Measurements from ENCODE around the gene HOXA10. TPM values are rescaled to one million over a fixed set of nuclear protein-coding genes. Genes with fewer than 3 reads are reported as not detected.
A peak's percentile ranks its signal among the peaks of the same experiment; 100 is the strongest.

HOXA10 gene
- total RNA-seq, 1 experiment from 2014 or later = 19.6 TPM

DNA sequence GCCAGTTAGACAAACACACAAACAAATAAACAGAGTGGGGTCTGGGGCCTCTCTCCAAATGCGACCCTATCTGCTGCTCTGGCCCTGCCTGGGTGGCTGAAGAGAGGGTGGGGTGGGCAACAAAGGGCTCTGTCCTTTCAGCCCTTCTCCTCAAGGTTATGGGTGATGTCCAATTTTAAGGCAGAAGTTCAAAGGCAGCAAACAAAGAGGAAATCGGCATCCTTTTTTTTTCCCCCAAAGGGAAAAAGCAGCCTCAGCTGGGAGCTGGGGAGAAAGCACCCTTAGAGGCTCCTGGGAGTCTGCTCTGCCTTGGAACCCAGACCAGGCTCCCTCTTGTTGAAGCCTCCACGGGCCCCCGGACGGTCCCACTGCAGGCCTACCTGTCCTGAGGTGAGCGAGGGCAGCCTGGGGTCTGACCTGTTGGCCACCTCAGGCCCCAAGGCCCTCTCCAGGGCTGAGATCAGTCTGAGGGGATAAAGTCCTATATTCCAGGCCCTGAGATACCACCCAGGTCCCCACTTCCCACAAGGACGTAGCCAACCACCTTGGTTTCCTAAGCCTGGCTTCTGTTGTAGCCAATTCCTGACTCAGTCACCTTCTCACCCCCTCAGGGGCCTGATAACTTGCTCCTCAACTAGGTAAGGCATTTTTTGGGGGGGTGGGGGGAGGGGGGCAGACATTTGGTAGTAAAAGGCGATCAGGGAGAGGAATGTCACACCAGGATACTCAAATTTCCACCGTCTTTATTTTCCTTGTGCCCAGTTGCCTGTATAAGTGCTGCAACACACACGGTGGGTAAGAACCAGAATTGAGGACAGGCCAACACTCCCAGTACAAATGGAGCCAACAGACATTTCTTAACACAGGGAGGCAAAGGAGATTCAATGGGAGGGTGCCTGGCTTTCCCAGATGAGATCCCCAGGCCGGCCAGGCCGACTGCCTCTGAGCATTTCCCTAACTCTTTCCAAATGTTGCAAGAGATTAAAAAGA lies 6.6 kb upstream of the HOXA10 start:
- H4K20me1 ChIP-seq (ENCODE audit: insufficient read depth) = no peaks in the 10 kb centered on the region
- POLR2A ChIA-PET = interaction anchor here (1.1 kb wide), 1 partner anchor 10 kb away, joined by 7 read pairs; no protein-coding TSS in a partner anchor
- TF ChIP-seq, protein P1, sequence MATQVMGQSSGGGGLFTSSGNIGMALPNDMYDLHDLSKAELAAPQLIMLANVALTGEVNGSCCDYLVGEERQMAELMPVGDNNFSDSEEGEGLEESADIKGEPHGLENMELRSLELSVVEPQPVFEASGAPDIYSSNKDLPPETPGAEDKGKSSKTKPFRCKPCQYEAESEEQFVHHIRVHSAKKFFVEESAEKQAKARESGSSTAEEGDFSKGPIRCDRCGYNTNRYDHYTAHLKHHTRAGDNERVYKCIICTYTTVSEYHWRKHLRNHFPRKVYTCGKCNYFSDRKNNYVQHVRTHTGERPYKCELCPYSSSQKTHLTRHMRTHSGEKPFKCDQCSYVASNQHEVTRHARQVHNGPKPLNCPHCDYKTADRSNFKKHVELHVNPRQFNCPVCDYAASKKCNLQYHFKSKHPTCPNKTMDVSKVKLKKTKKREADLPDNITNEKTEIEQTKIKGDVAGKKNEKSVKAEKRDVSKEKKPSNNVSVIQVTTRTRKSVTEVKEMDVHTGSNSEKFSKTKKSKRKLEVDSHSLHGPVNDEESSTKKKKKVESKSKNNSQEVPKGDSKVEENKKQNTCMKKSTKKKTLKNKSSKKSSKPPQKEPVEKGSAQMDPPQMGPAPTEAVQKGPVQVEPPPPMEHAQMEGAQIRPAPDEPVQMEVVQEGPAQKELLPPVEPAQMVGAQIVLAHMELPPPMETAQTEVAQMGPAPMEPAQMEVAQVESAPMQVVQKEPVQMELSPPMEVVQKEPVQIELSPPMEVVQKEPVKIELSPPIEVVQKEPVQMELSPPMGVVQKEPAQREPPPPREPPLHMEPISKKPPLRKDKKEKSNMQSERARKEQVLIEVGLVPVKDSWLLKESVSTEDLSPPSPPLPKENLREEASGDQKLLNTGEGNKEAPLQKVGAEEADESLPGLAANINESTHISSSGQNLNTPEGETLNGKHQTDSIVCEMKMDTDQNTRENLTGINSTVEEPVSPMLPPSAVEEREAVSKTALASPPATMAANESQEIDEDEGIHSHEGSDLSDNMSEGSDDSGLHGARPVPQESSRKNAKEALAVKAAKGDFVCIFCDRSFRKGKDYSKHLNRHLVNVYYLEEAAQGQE (IDR thresholded peaks at IDR 0.05; ENCODE audit: low read depth) = no peak
- TF ChIP-seq, protein P2, sequence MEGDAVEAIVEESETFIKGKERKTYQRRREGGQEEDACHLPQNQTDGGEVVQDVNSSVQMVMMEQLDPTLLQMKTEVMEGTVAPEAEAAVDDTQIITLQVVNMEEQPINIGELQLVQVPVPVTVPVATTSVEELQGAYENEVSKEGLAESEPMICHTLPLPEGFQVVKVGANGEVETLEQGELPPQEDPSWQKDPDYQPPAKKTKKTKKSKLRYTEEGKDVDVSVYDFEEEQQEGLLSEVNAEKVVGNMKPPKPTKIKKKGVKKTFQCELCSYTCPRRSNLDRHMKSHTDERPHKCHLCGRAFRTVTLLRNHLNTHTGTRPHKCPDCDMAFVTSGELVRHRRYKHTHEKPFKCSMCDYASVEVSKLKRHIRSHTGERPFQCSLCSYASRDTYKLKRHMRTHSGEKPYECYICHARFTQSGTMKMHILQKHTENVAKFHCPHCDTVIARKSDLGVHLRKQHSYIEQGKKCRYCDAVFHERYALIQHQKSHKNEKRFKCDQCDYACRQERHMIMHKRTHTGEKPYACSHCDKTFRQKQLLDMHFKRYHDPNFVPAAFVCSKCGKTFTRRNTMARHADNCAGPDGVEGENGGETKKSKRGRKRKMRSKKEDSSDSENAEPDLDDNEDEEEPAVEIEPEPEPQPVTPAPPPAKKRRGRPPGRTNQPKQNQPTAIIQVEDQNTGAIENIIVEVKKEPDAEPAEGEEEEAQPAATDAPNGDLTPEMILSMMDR (IDR thresholded peaks at IDR 0.05 in 2 of 3, conservative IDR thresholded peaks at IDR 0.05 in 1 of 3; ENCODE audit: borderline replicate concordance in 1 of 3, insufficient read depth in 1 of 3, low read depth in 2 of 3, low read length in 2 of 3) = no peak
- no peak for TF ChIP-seq ELF1 (IDR thresholded peaks at IDR 0.05; ENCODE audit: borderline replicate concordance, low read depth)
- TF ChIP-seq ZFX (IDR thresholded peaks at IDR 0.05) = no peak
- no peak for TF ChIP-seq ZNF274 (IDR thresholded peaks at IDR 0.05; ENCODE audit: low read depth, low read length)
- TF ChIP-seq, protein P3, sequence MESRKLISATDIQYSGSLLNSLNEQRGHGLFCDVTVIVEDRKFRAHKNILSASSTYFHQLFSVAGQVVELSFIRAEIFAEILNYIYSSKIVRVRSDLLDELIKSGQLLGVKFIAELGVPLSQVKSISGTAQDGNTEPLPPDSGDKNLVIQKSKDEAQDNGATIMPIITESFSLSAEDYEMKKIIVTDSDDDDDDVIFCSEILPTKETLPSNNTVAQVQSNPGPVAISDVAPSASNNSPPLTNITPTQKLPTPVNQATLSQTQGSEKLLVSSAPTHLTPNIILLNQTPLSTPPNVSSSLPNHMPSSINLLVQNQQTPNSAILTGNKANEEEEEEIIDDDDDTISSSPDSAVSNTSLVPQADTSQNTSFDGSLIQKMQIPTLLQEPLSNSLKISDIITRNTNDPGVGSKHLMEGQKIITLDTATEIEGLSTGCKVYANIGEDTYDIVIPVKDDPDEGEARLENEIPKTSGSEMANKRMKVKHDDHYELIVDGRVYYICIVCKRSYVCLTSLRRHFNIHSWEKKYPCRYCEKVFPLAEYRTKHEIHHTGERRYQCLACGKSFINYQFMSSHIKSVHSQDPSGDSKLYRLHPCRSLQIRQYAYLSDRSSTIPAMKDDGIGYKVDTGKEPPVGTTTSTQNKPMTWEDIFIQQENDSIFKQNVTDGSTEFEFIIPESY (IDR thresholded peaks at IDR 0.05; ENCODE audit: extremely low read depth, insufficient replicate concordance, low read length) = no peak
- TF ChIP-seq, protein P4, sequence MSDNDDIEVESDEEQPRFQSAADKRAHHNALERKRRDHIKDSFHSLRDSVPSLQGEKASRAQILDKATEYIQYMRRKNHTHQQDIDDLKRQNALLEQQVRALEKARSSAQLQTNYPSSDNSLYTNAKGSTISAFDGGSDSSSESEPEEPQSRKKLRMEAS (IDR thresholded peaks at IDR 0.05) = no peak
- TF ChIP-seq POLR2A (IDR thresholded peaks at IDR 0.05; ENCODE audit: borderline replicate concordance, extremely low read depth, insufficient read depth, insufficient read length) = no peak
- TF ChIP-seq YY1 (IDR thresholded peaks at IDR 0.05; ENCODE audit: extremely low read depth, insufficient replicate concordance, low read depth, low read length) = no peak
- TF ChIP-seq JUND (IDR thresholded peaks at IDR 0.05) = no peak
- TF ChIP-seq TCF7L2 (IDR thresholded peaks at IDR 0.05; ENCODE audit: borderline replicate concordance, extremely low read depth, insufficient read depth, insufficient read length) = no peak
- TF ChIP-seq POLR2AphosphoS5 (IDR thresholded peaks at IDR 0.05; ENCODE audit: low read depth, low read length) = no peak
- TF ChIP-seq EZH2phosphoT487 (IDR thresholded peaks at IDR 0.05; ENCODE audit: borderline replicate concordance) = no peak
- TF ChIP-seq SRF (IDR thresholded peaks at IDR 0.05; ENCODE audit: low read depth) = no peak
- no peak for TF ChIP-seq EZH2 (IDR thresholded peaks at IDR 0.05)
- TF ChIP-seq CBX3 (IDR thresholded peaks at IDR 0.05; ENCODE audit: low read depth) = no peak
- no peak for TF ChIP-seq CEBPB (IDR thresholded peaks at IDR 0.05; ENCODE audit: low read depth)
- no peak for TF ChIP-seq EGR1 (IDR thresholded peaks at IDR 0.05; ENCODE audit: low read depth)

More for the DNA sequence above, 6.6 kb upstream of the HOXA10 start:
- peak overlapping the region; percentile 65 for H3K9ac ChIP-seq (ENCODE audit: low read length)
- CTCF ChIA-PET = interaction anchor here (0.6 to 2.5 kb wide), 18 partner anchors 9 to 876 kb away, joined by 3 to 32 read pairs (median 4); partner anchors contain the start of gene HOXA13
- no peaks in the 10 kb centered on the region for H3K9me3 ChIP-seq (ENCODE audit: control insufficient read depth in 1 of 2, insufficient read depth in 1 of 2, low read depth in 1 of 2, low read length in 2 of 2)
- peak overlapping the region; percentile 38; the same call in 1 of the 2 replicates for H3K27ac ChIP-seq (ENCODE audit: low read depth, low read length)
- no peaks in the 10 kb centered on the region for H3K36me3 ChIP-seq (ENCODE audit: control insufficient read depth in 1 of 2, insufficient read depth in 2 of 2, low read length in 2 of 2)
- DNase-seq (ENCODE audit: low read depth, low spot score) = no peak
- H3K4me2 ChIP-seq (ENCODE audit: low read length) = peak overlapping the region; percentile 90
- RAD21 ChIA-PET (ENCODE audit: low non-redundant PET in 1 of 2, low total read pairs in 2 of 2, uncharacterized antibody in 2 of 2, unreplicated experiment in 2 of 2) = no interaction called here
- peaks cover 30 to 54% of the 10 kb centered on the region in 2 experiments for H3K4me1 ChIP-seq (ENCODE audit: control insufficient read depth in 1 of 2, insufficient read depth in 2 of 2, low read length in 2 of 2)
- no peaks in the 10 kb centered on the region for H3K27me3 ChIP-seq (ENCODE audit: insufficient read depth, low read length)
- no peak for ATAC-seq
- intact Hi-C loops (cut with micrococcal nuclease) = no loop called here
- peaks cover 19% of the 10 kb centered on the region for H3K79me2 ChIP-seq (ENCODE audit: insufficient read depth, low read length)
- BruUV-seq (replicated peaks) = no TSS peak
- peak overlapping the region in 1 of 2 experiments; percentile 56; a peak in 3 of 4 replicates for H3K4me3 ChIP-seq (replicated peaks in 1 of 2; ENCODE audit: low read depth in 1 of 2, low read length in 2 of 2)
- H3K9me2 ChIP-seq (ENCODE audit: insufficient read depth) = no peaks in the 10 kb centered on the region
- no peak overlapping the region for H2AFZ ChIP-seq (ENCODE audit: low read depth, low read length, poor library complexity, severe bottlenecking)
